GM12878 (cell line): Measurements from ENCODE around the gene PPIC. TPM values are rescaled to one million over a fixed set of nuclear protein-coding genes. Genes with fewer than 3 reads are reported as not detected.

ENCODE experiments used
- ATAC-seq: fragments of 200-7000 bp; cut with Tn5 transposase; 3 replicates; pipeline ENCODE4 v1.9.1; 2020; ENCODE audit warnings: mild to moderate bottlenecking, moderate library complexity
- BruUV-seq: library from RNA; stranded (reverse); fragments of 400-500 nt; replicated peaks from 2 replicates; lab custom pipeline; 2021; lab: Mats Ljungman, UMichigan
- CTCF ChIA-PET: fragments of 300-600 bp; sonication (Branson Sonifier 250); formaldehyde crosslinking; extraction: SDS; loops from one replicate; lab custom pipeline; 2021; ENCODE audit warnings: inconsistent platforms; lab: Yijun Ruan, JAX
- POLR2A ChIA-PET: fragments of 350-600 bp; formaldehyde crosslinking; extraction: SDS; loops from one replicate; lab custom pipeline; 2021; ENCODE audit warnings: inconsistent platforms; lab: Charles Lee
- RAD21 ChIA-PET: fragments of 300-600 bp; sonication (Branson Sonifier 250); formaldehyde crosslinking; loops from one replicate; lab custom pipeline; 2023; ENCODE audit warnings: antibody characterized with exemption; ENCODE audit not compliant: unreplicated experiment; lab: Charles Lee
- SMC1A ChIA-PET: fragments of 300-600 bp; sonication (Branson Sonifier 250); formaldehyde crosslinking; loops from one replicate; lab custom pipeline; 2023; ENCODE audit not compliant: unreplicated experiment, uncharacterized antibody; lab: Charles Lee
- DNase-seq: peaks from one replicate; pipeline ENCODE4 v3.0.0-alpha.2; 2011; ENCODE audit warnings: low read depth, low spot score
- FAIRE-seq: peaks from 3 replicates; lab custom pipeline; 2011; peaks lifted over from hg19 to GRCh38; lab: Jason Lieb, UNC
- H2AFZ ChIP-seq: 2 replicates; pipeline ENCODE4 v1.6.0; 2011; ENCODE audit warnings: low read depth, low read length, control low read depth; ENCODE audit not compliant: control insufficient read depth
- H3K27ac ChIP-seq: 2 replicates; pipeline ENCODE4 v1.5.1; 2011; ENCODE audit warnings: control low read depth; ENCODE audit not compliant: control insufficient read depth, insufficient read depth
- H3K27me3 ChIP-seq, 2 experiments: replicated peaks in 1 of 2; 2 replicates each; pipeline versions ENCODE4 v1.6.0 to v1.6.1; 2011; ENCODE audit warnings: low read length in 1 of 2; ENCODE audit not compliant: control insufficient read depth in 2 of 2, insufficient read depth in 2 of 2
- H3K36me3 ChIP-seq, 2 experiments: 2 replicates each; pipeline ENCODE4 v1.5.1; 2011; ENCODE audit warnings: low read length in 1 of 2; ENCODE audit not compliant: control insufficient read depth in 2 of 2, insufficient read depth in 2 of 2
- H3K4me1 ChIP-seq: 2 replicates; pipeline ENCODE4 v1.6.1; 2011; ENCODE audit warnings: mild to moderate bottlenecking, low read length, moderate library complexity, mixed read lengths; ENCODE audit not compliant: control insufficient read depth, insufficient read depth
- H3K4me2 ChIP-seq: 2 replicates; pipeline ENCODE4 v1.6.0; 2011; ENCODE audit warnings: control low read depth; ENCODE audit not compliant: control insufficient read depth, insufficient read depth
- H3K4me3 ChIP-seq: fragments of 200-600 bp; sonication (generic); 2 replicates; pipeline ENCODE4 v1.5.1; 2016
- H3K79me2 ChIP-seq: 2 replicates; pipeline ENCODE4 v1.6.0; 2011; ENCODE audit warnings: low read length; ENCODE audit not compliant: control insufficient read depth, insufficient read depth
- H3K9ac ChIP-seq: 2 replicates; pipeline ENCODE4 v1.8.0; 2011; ENCODE audit warnings: low read length, control low read depth, mixed read lengths; ENCODE audit not compliant: control insufficient read depth, insufficient read depth
- H3K9me3 ChIP-seq: replicated peaks from 3 replicates; pipeline ENCODE4 v1.5.1; 2011; ENCODE audit warnings: mild to moderate bottlenecking, low read length; ENCODE audit not compliant: control insufficient read depth, insufficient read depth
- H4K20me1 ChIP-seq: 2 replicates; pipeline ENCODE4 v1.6.0; 2011; ENCODE audit not compliant: control insufficient read depth, insufficient read depth
- BCLAF1 ChIP-seq: fragments of 450-650 bp; IDR thresholded peaks from 2 replicates; pipeline ENCODE4 v1.6.1; 2017; ENCODE audit warnings: antibody characterized with exemption, mild to moderate bottlenecking, moderate library complexity
- BHLHE40 ChIP-seq, 2 experiments: fragments of 450-650 bp in 1 of 2; IDR thresholded peaks; 2 replicates each; pipeline ENCODE4 v1.6.1; 2011 to 2017; ENCODE audit warnings: low read depth in 2 of 2, borderline replicate concordance in 1 of 2, improper control_type of control experiment in 1 of 2, low read length in 1 of 2, mild to moderate bottlenecking in 1 of 2
- CREB1 ChIP-seq: IDR thresholded peaks from 2 replicates; pipeline ENCODE4 v1.6.1; 2012; ENCODE audit warnings: low read depth, mild to moderate bottlenecking, inconsistent platforms
- E2F4 ChIP-seq: IDR thresholded peaks from 2 replicates; pipeline ENCODE4 v1.6.1; 2012; ENCODE audit warnings: low read depth, low read length, improper control_type of control experiment
- NFYA ChIP-seq: IDR thresholded peaks from 2 replicates; pipeline ENCODE4 v1.6.1; 2011; ENCODE audit warnings: low read depth, mild to moderate bottlenecking, low read length, improper control_type of control experiment, borderline replicate concordance
- PRDM15 ChIP-seq: fragments of 450-650 bp; formaldehyde crosslinking; IDR thresholded peaks from 2 replicates; pipeline ENCODE4 v1.4.0; 2020; ENCODE audit warnings: mild to moderate bottlenecking, moderate library complexity
- SMC3 ChIP-seq: IDR thresholded peaks from 2 replicates; pipeline ENCODE4 v1.6.1; 2011; ENCODE audit warnings: low read length, improper control_type of control experiment, borderline replicate concordance
- SUZ12 ChIP-seq: fragments of 200-600 bp; sonication (generic); IDR thresholded peaks from one replicate; pipeline ENCODE4 v1.6.1; 2018; ENCODE audit warnings: antibody characterized with exemption, mild to moderate bottlenecking; ENCODE audit not compliant: unreplicated experiment
- TARDBP ChIP-seq: IDR thresholded peaks from 2 replicates; pipeline ENCODE4 v1.6.1; 2016; ENCODE audit warnings: borderline replicate concordance
- TCF7 ChIP-seq: IDR thresholded peaks from 2 replicates; pipeline ENCODE4 v1.6.1; 2014; ENCODE audit warnings: antibody characterized with exemption, borderline replicate concordance
- ZBTB11 ChIP-seq: fragments of 450-650 bp; formaldehyde crosslinking; IDR thresholded peaks from 2 replicates; pipeline ENCODE4 v1.5.0; 2022; ENCODE audit warnings: mild to moderate bottlenecking, missing genetic modification characterization
- WGBS: methylation state at CpG from one replicate; pipeline ENCODE4 v1.1.6; 2016; ENCODE audit warnings: low lambda C conversion rate; ENCODE audit not compliant: insufficient replicate concordance, insufficient coverage; ENCODE audit errors: missing lambda C conversion rate; 5-methylcytosine and 5-hydroxymethylcytosine counted together
- in situ Hi-C: fragments of 300-500 bp; cut with MboI; formaldehyde crosslinking; loops from 9 replicates; pipeline ENCODE4 v1.14.3; 2018; ENCODE audit warnings: mixed read lengths
- intact Hi-C: fragments of 100-400 bp; cut with micrococcal nuclease; formaldehyde crosslinking; loops from one replicate; pipeline ENCODE4 v1.14.2; 2022; ENCODE audit not compliant: unreplicated experiment
- polyA plus RNA-seq, 11 experiments: library from polyadenylated mRNA; depleted of rRNA in 4 of 11; unstranded in 6 of 11; stranded (reverse) in 5 of 11; fragments of >200 nt; fragmentation: Nextera tagmentation in 4 of 11; fragmentation: Illumina TruSeq in 1 of 11; extraction: Ambion mirVana in 4 of 11; extraction: Trizol in 1 of 11; gene quantifications; 1 replicate in 1 of 11; 2 replicates in 10 of 11; pipeline versions ENCODE4 v1.2.1 to v1.2.3, GENCODE V29; 2011 to 2016; ENCODE audit warnings: inconsistent platforms in 2 of 11, missing spikeins in 2 of 11, low read depth in 1 of 11
- total RNA-seq, 4 experiments: library from RNA; depleted of rRNA in 3 of 4; stranded (reverse); fragments of >200 nt in 3 of 4; fragmentation: Illumina TruSeq in 1 of 4; extraction: Trizol in 1 of 4; gene quantifications; 2 replicates each; pipeline versions ENCODE4 v1.2.1 to v1.2.3, GENCODE V29; 2013 to 2021

Gene PPIC
- total and polyA plus RNA-seq, 10 of the 15 experiments (the other 5 are each of a cell fraction or from before 2014, with no cell fraction given) = 0.12 to 0.21 TPM; not detected in 8

- no peaks in the 10 kb centered on the region for H3K79me2 ChIP-seq
- no peaks in the 10 kb centered on the region for H4K20me1 ChIP-seq
- H3K9me3 ChIP-seq = no peaks in the 10 kb centered on the region
- ATAC-seq (no peak), FAIRE-seq (no peak), DNase-seq (no peak)
- H3K27me3 ChIP-seq = no peaks in the 10 kb centered on the region; a peak in 1 of 4 replicates
- ChIA-PET POLR2A (interaction anchor here (1.0 kb wide), 1 partner anchor 20 kb away, joined by 3 read pairs; no protein-coding TSS in a partner anchor), RAD21 (no interaction called here), CTCF (no interaction called here), SMC1A (no interaction called here)
- no peak overlapping the region for H3K27ac ChIP-seq
- 27% methylated on average over 9 of the region's 9 CpGs for WGBS
- no peak overlapping the region for H3K4me3 ChIP-seq
- in situ Hi-C loops (no loop called here), intact Hi-C loops (no loop called here)
- H3K4me2 ChIP-seq = no peak overlapping the region
- H2AFZ ChIP-seq = no peak overlapping the region
- no peak overlapping the region for H3K9ac ChIP-seq
- BruUV-seq = no TSS peak
- no peaks in the 10 kb centered on the region for H3K4me1 ChIP-seq
- no peaks in the 10 kb centered on the region for H3K36me3 ChIP-seq
- TF ChIP-seq PRDM15 (no peak), NFYA (no peak), ZBTB11 (CRISPR knock-in tag) (no peak), E2F4 (no peak), TARDBP (no peak), TCF7 (no peak), SMC3 (no peak), BCLAF1 (no peak), CREB1 (no peak), SUZ12 (no peak), BHLHE40 (IDR thresholded peaks at IDR 0.05; ENCODE audit: borderline replicate concordance in 1 of 2, low read depth in 2 of 2, low read length in 1 of 2) (no peak)
These were observed 8.3 kb downstream of the PPIC start for GRCh38 chr5:123028222-123028621.
